Measurements from ENCODE around the gene OOSP4A. TPM values are rescaled to one million over a fixed set of nuclear protein-coding genes. Genes with fewer than 3 reads are reported as not detected.
A peak's percentile ranks its signal among the peaks of the same experiment; 100 is the strongest.

The OOSP4A gene
- total RNA-seq (under 1 TPM in 1 of 2 donors, not detected in 1; 0.40 TPM), polyA plus RNA-seq (not detected)
- long read RNA-seq, donor 1, result 0 reads
- long read RNA-seq, donor 2, result 0 reads
- long read RNA-seq, donor 3, result 0 reads
- long read RNA-seq, donor 4, result 0 reads
- long read RNA-seq, donor 5, result 0 reads

DNA sequence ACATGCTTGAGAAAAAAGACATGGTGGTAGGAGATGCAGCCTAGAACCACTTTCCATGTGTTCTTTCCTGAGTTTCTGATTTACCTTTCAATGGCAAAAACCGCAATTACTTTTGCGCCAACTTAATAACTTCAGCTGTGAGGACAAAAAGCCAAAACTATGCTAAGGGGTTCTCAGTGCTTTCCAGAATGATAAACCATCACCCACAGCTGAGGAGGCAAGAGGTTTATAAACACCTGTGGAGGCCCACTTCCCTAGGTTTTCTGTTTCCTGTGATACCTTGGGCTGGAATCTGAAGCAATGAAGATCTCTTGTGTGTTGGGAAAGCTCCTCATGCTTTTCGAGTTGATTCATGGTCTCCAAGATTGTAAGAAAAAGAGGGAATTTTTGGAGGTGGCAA lies at the start of gene OOSP4A:
TSS of gene OOSP4A (plus strand) at position 301 of the 400 bp plus-strand sequence. CDS start at position 301, 0 bp downstream.
- no peak within 1 kb of the TSS for H3K9ac ChIP-seq (ENCODE audit: insufficient read depth in 1 of 2, low read length in 2 of 2)
- H3K4me3 ChIP-seq, result no peak within 1 kb of the TSS
- peaks cover 0 to 10% (median 0%) of the 10 kb centered on the region in 5 donors for H3K4me1 ChIP-seq (ENCODE audit: control insufficient read depth in 5 of 5, insufficient read depth in 5 of 5, low read length in 5 of 5)
- H3K27me3 ChIP-seq (ENCODE audit: control insufficient read depth in 3 of 3, insufficient read depth in 3 of 3, low read length in 2 of 3), result no peaks in the 10 kb centered on the region
- no peaks in the 10 kb centered on the region for H3K36me3 ChIP-seq (ENCODE audit: control insufficient read depth in 4 of 4, insufficient read depth in 4 of 4, low read length in 4 of 4)
- peaks cover 0 to 2% (median 0%) of the 10 kb centered on the region in 4 donors for H3K9me3 ChIP-seq (ENCODE audit: control insufficient read depth in 4 of 4, insufficient read depth in 3 of 4, low read length in 3 of 4)
- DNase-seq (no peak), ATAC-seq (ENCODE audit: insufficient read depth, low FRiP score) (no peak)
- no peak for TF ChIP-seq CTCF (IDR thresholded peaks at IDR 0.05; ENCODE audit: control extremely low read depth, extremely low read depth)
- H3K27ac ChIP-seq (ENCODE audit: low read depth in 1 of 2, low read length in 1 of 2), result no peak within 1 kb of the TSS
- 81 to 86% methylated on average over 3 of the region's 3 CpGs for WGBS, 2 donors

- H3K9me3 ChIP-seq (ENCODE audit: control insufficient read depth in 4 of 4, insufficient read depth in 3 of 4, low read length in 3 of 4), result peaks cover 0 to 18% (median 11%) of the 10 kb centered on the region in 4 donors
- no peak for ATAC-seq (ENCODE audit: insufficient read depth, low FRiP score)
- 92 to 94% methylated on average over 2 of the region's 2 CpGs for WGBS, 2 donors
These were observed 45.4 kb upstream of the OOSP4A start for GRCh38 chr11:59918480-59918879.

DNA sequence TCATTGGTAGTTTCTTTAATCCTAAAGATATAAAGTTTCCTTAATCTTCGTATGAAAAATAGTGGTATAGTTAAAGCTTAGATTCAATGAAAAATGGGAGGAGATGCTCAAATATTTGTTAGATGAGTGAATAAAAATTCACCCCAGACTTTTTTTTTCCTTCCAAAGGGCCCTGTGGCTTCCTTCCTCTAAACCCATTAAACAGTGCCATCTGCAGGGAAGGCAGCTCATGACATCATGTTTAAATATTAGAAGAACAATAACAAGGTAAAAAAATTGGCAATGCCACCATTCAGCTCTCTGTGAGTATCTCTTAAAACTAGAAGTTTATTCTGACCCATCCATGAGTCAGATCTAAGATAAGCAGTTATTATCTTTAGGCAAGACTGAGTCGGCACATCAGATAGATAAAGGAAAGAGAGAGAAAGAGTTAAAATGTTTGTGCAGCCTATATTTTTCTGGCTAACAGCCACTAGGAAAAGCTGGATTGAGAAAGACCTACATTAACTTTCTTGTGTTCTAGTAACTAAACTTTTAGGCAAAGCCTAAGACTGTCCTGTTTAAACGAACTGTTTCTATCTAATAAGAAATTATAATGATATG lies 44.7 kb upstream of the OOSP4A start:
- Histone ChIP-seq H3K27ac (ENCODE audit: low read depth in 1 of 2, low read length in 1 of 2) (no peak overlapping the region), H3K9ac (ENCODE audit: insufficient read depth in 1 of 2, low read length in 2 of 2) (no peak overlapping the region), H3K36me3 (ENCODE audit: control insufficient read depth in 4 of 4, insufficient read depth in 4 of 4, low read length in 4 of 4) (no peaks in the 10 kb centered on the region), H3K4me1 (ENCODE audit: control insufficient read depth in 5 of 5, insufficient read depth in 5 of 5, low read length in 5 of 5) (no peaks in the 10 kb centered on the region), H3K9me3 (ENCODE audit: control insufficient read depth in 4 of 4, insufficient read depth in 3 of 4, low read length in 3 of 4) (peaks cover 0 to 24% (median 13%) of the 10 kb centered on the region in 4 donors), H3K4me3 (no peak overlapping the region), H3K27me3 (ENCODE audit: control insufficient read depth in 3 of 3, insufficient read depth in 3 of 3, low read length in 2 of 3) (no peaks in the 10 kb centered on the region)
- WGBS, 2 donors, result 56 to 73% methylated on average over 3 of the region's 3 CpGs
- DNase-seq (peak in 1 of 3 donors; percentile 4), ATAC-seq (ENCODE audit: insufficient read depth, low FRiP score) (no peak)
- TF ChIP-seq CTCF (IDR thresholded peaks at IDR 0.05; ENCODE audit: control extremely low read depth, extremely low read depth), result no peak

More at GRCh38 chr11:59918480-59918879, 45.4 kb upstream of the OOSP4A start:
- no peak for DNase-seq
- no peak overlapping the region for H3K4me3 ChIP-seq
- no peak overlapping the region for H3K27ac ChIP-seq (ENCODE audit: low read depth in 1 of 2, low read length in 1 of 2)
- TF ChIP-seq CTCF (IDR thresholded peaks at IDR 0.05; ENCODE audit: control extremely low read depth, extremely low read depth), result no peak
- no peak overlapping the region for H3K9ac ChIP-seq (ENCODE audit: insufficient read depth in 1 of 2, low read length in 2 of 2)
- no peaks in the 10 kb centered on the region for H3K4me1 ChIP-seq (ENCODE audit: control insufficient read depth in 5 of 5, insufficient read depth in 5 of 5, low read length in 5 of 5)
- no peaks in the 10 kb centered on the region for H3K36me3 ChIP-seq (ENCODE audit: control insufficient read depth in 4 of 4, insufficient read depth in 4 of 4, low read length in 4 of 4)
- H3K27me3 ChIP-seq (ENCODE audit: control insufficient read depth in 3 of 3, insufficient read depth in 3 of 3, low read length in 2 of 3), result no peaks in the 10 kb centered on the region

All from lung (tissue), 16 donors.